IMR-90 (cell line): Measurements from ENCODE around the gene EFNA5. TPM values are rescaled to one million over a fixed set of nuclear protein-coding genes. Genes with fewer than 3 reads are reported as not detected.
A peak's percentile ranks its signal among the peaks of the same experiment; 100 is the strongest.

Experiments
- ATAC-seq: fragments of 200-7000 bp; cut with Tn5 transposase; 2 replicates; pipeline ENCODE4 v1.9.1; 2020; ENCODE audit warnings: low read depth, mild to moderate bottlenecking, moderate library complexity
- BruUV-seq: library from RNA; stranded (reverse); fragments of 400-500 nt; replicated peaks from 2 replicates; lab custom pipeline; 2021; lab: Mats Ljungman, UMichigan
- CTCF ChIA-PET: fragments of 300-600 bp; formaldehyde crosslinking; extraction: SDS; loops from one replicate; lab custom pipeline; 2021; ENCODE audit warnings: antibody characterized with exemption; lab: Yijun Ruan, JAX
- POLR2A ChIA-PET: fragments of 300-600 bp; sonication (Branson Sonifier 250); formaldehyde crosslinking; loops from one replicate; lab custom pipeline; 2022; ENCODE audit warnings: antibody characterized with exemption; ENCODE audit not compliant: unreplicated experiment; lab: Charles Lee
- DNase-seq: peaks from one replicate; pipeline ENCODE4 v3.0.0; 2013
- H2AFZ ChIP-seq: replicated peaks from 2 replicates; pipeline ENCODE3; 2013; ENCODE audit warnings: low read length, mild to moderate bottlenecking; ENCODE audit not compliant: poor library complexity
- H2AK5ac ChIP-seq: 2 replicates; pipeline ENCODE4 v1.6.1; 2013; ENCODE audit warnings: low read depth, low read length, inconsistent platforms
- H2AK9ac ChIP-seq: replicated peaks from 2 replicates; pipeline ENCODE3; 2013; ENCODE audit warnings: mild to moderate bottlenecking, low read depth, low read length, moderate library complexity; ENCODE audit not compliant: poor library complexity
- H2BK120ac ChIP-seq: 2 replicates; pipeline ENCODE4 v1.6.1; 2013; ENCODE audit warnings: low read depth, low read length, inconsistent platforms
- H2BK15ac ChIP-seq: 3 replicates; pipeline ENCODE4 v1.6.1; 2013; ENCODE audit warnings: low read depth, low read length, inconsistent platforms
- H2BK20ac ChIP-seq: 2 replicates; pipeline ENCODE4 v1.6.1; 2013; ENCODE audit warnings: low read depth, mild to moderate bottlenecking, inconsistent platforms, low read length, moderate library complexity
- H2BK5ac ChIP-seq: 2 replicates; pipeline ENCODE4 v1.6.1; 2013; ENCODE audit warnings: mild to moderate bottlenecking, low read depth, low read length, inconsistent platforms; ENCODE audit not compliant: poor library complexity, severe bottlenecking
- H3K14ac ChIP-seq: replicated peaks from 2 replicates; pipeline ENCODE4 v1.6.1; 2013; ENCODE audit warnings: low read depth, low read length, inconsistent platforms
- H3K18ac ChIP-seq: 2 replicates; pipeline ENCODE4 v1.6.1; 2013; ENCODE audit warnings: low read depth, low read length, control low read depth
- H3K23ac ChIP-seq: 2 replicates; pipeline ENCODE4 v1.6.1; 2013; ENCODE audit warnings: low read depth, low read length, inconsistent platforms
- H3K27ac ChIP-seq: 2 replicates; pipeline ENCODE4 v1.5.1; 2013; ENCODE audit warnings: mild to moderate bottlenecking, control low read depth, low read length; ENCODE audit not compliant: insufficient read depth
- H3K27me3 ChIP-seq: 2 replicates; pipeline ENCODE4 v1.6.1; 2013; ENCODE audit warnings: low read length; ENCODE audit not compliant: control insufficient read depth, insufficient read depth
- H3K36me3 ChIP-seq: 2 replicates; pipeline ENCODE4 v1.6.1; 2013; ENCODE audit warnings: low read length, mixed read lengths; ENCODE audit not compliant: control insufficient read depth, insufficient read depth
- H3K4ac ChIP-seq: 2 replicates; pipeline ENCODE4 v1.6.1; 2013; ENCODE audit warnings: low read depth, low read length, inconsistent platforms
- H3K4me1 ChIP-seq: 2 replicates; pipeline ENCODE4 v1.6.1; 2013; ENCODE audit warnings: low read length, mixed read lengths; ENCODE audit not compliant: control insufficient read depth, insufficient read depth
- H3K4me2 ChIP-seq: 2 replicates; pipeline ENCODE4 v1.6.1; 2013; ENCODE audit warnings: low read depth, mild to moderate bottlenecking, control low read depth, low read length, moderate library complexity
- H3K4me3 ChIP-seq: 2 replicates; pipeline ENCODE4 v1.5.1; 2013; ENCODE audit warnings: low read depth, mild to moderate bottlenecking, control low read depth, low read length, moderate library complexity; ENCODE audit not compliant: insufficient read depth
- H3K56ac ChIP-seq: 2 replicates; pipeline ENCODE4 v1.6.1; 2013; ENCODE audit warnings: low read length, inconsistent platforms; ENCODE audit not compliant: insufficient read depth; ENCODE audit errors: extremely low read depth
- H3K79me1 ChIP-seq, 2 experiments: 2 replicates each; pipeline ENCODE4 v1.6.1; 2013; ENCODE audit warnings: low read length in 2 of 2, inconsistent platforms in 1 of 2, low read depth in 1 of 2
- H3K9ac ChIP-seq: 2 replicates; pipeline ENCODE4 v1.6.1; 2013; ENCODE audit warnings: low read depth, low read length, control low read depth
- H3K9me1 ChIP-seq: 2 replicates; pipeline ENCODE4 v1.6.1; 2013; ENCODE audit warnings: low read length, inconsistent platforms; ENCODE audit not compliant: insufficient read depth
- H3K9me3 ChIP-seq: 2 replicates; pipeline ENCODE4 v1.6.1; 2013; ENCODE audit warnings: low read length; ENCODE audit not compliant: control insufficient read depth, insufficient read depth
- H4K20me1 ChIP-seq: 2 replicates; pipeline ENCODE4 v1.6.1; 2013; ENCODE audit warnings: low read length, inconsistent platforms; ENCODE audit not compliant: insufficient read depth
- H4K5ac ChIP-seq: 2 replicates; pipeline ENCODE4 v1.6.1; 2013; ENCODE audit warnings: mild to moderate bottlenecking, low read depth, low read length, control low read depth
- H4K8ac ChIP-seq, 2 experiments: 2 replicates each; pipeline ENCODE4 v1.6.1; 2013; ENCODE audit warnings: low read depth in 2 of 2, low read length in 2 of 2, control low read depth in 1 of 2, inconsistent platforms in 1 of 2
- H4K91ac ChIP-seq: 2 replicates; pipeline ENCODE4 v1.6.1; 2013; ENCODE audit warnings: low read depth, low read length, inconsistent platforms; ENCODE audit not compliant: insufficient read depth
- BHLHE40 ChIP-seq: fragments of 150-350 bp; IDR thresholded peaks from 2 replicates; pipeline ENCODE4 v1.6.1; 2016; ENCODE audit warnings: mild to moderate bottlenecking, low read depth, low read length
- CEBPB ChIP-seq: IDR thresholded peaks from 2 replicates; pipeline ENCODE4 v1.6.1; 2012; ENCODE audit warnings: low read depth, low read length, improper control_type of control experiment
- FOS ChIP-seq: fragments of 150-350 bp; IDR thresholded peaks from 2 replicates; pipeline ENCODE4 v1.6.1; 2016; ENCODE audit warnings: low read depth, low read length
- MAZ ChIP-seq: IDR thresholded peaks from 2 replicates; pipeline ENCODE4 v1.6.1; 2012; ENCODE audit warnings: low read depth, mild to moderate bottlenecking, low read length, improper control_type of control experiment, moderate library complexity, borderline replicate concordance
- MXI1 ChIP-seq: IDR thresholded peaks from 2 replicates; pipeline ENCODE4 v1.6.1; 2012; ENCODE audit warnings: low read depth, mild to moderate bottlenecking, low read length, moderate library complexity, borderline replicate concordance
- NFE2L2 ChIP-seq: fragments of 150-350 bp; IDR thresholded peaks from 2 replicates; pipeline ENCODE4 v1.6.1; 2016; ENCODE audit warnings: low read depth, mild to moderate bottlenecking, low read length
- POLR2A ChIP-seq: IDR thresholded peaks from 2 replicates; pipeline ENCODE4 v1.6.1; 2012; ENCODE audit warnings: mild to moderate bottlenecking, low read depth, low read length
- RAD21 ChIP-seq: IDR thresholded peaks from 2 replicates; pipeline ENCODE4 v1.6.1; 2012; ENCODE audit warnings: low read length, improper control_type of control experiment
- RCOR1 ChIP-seq: IDR thresholded peaks from 2 replicates; pipeline ENCODE4 v1.6.1; 2012; ENCODE audit warnings: mild to moderate bottlenecking, low read length, improper control_type of control experiment; ENCODE audit not compliant: insufficient replicate concordance
- SMC3 ChIP-seq: fragments of 150-350 bp; IDR thresholded peaks from 2 replicates; pipeline ENCODE4 v1.6.1; 2016; ENCODE audit warnings: low read depth, mild to moderate bottlenecking, antibody characterized with exemption, low read length, moderate library complexity
- WGBS, 2 experiments: methylation state at CpG; one replicate each; pipeline versions ENCODE4 v1.1.5 to v1.1.7; 2013; ENCODE audit warnings: missing lambda C conversion rate in 2 of 2; ENCODE audit not compliant: insufficient read length in 1 of 2; ENCODE audit errors: extremely low coverage in 2 of 2; 5-methylcytosine and 5-hydroxymethylcytosine counted together
- dilution Hi-C: fragments of 300-500 bp; cut with HindIII; formaldehyde crosslinking; loops from one replicate; pipeline ENCODE4 v1.14.3; 2018; ENCODE audit warnings: low sequenced_read_pairs; ENCODE audit not compliant: unreplicated experiment
- in situ Hi-C: fragments of 300-500 bp; cut with MboI; formaldehyde crosslinking; loops from 3 replicates; pipeline ENCODE4 v1.14.3; 2019; ENCODE audit warnings: low sequenced_read_pairs, inconsistent platforms, mixed read lengths
- intact Hi-C: fragments of 100-400 bp; cut with micrococcal nuclease; formaldehyde crosslinking; loops from 2 replicates; pipeline ENCODE4 v1.10.0; 2022
- polyA plus RNA-seq, 3 experiments: library from polyadenylated mRNA; depleted of rRNA; stranded (reverse); fragments of >200 nt; gene quantifications; 2 replicates each; pipeline ENCODE4 v1.2.3, GENCODE V29; 2012; ENCODE audit warnings: low replicate concordance in 1 of 3
- total RNA-seq: library from RNA; depleted of rRNA; stranded (reverse); fragments of >200 nt; gene quantifications from 2 replicates; pipeline ENCODE4 v1.2.3, GENCODE V29; 2012
- TF ChIP-seq, protein P1 (sequence below): conservative IDR thresholded peaks from 2 replicates; pipeline ENCODE4 v1.5.1; 2012; ENCODE audit warnings: mild to moderate bottlenecking, low read depth, low read length, improper control_type of control experiment

EFNA5 gene
- total and polyA plus RNA-seq, 2 of the 4 experiments (the other 2 are of a cell fraction): 1.5 to 1.6 TPM

GRCh38 chr5:107673368-107674136 is 2.8 kb upstream of the EFNA5 start:
- Histone ChIP-seq H2BK15ac (no peak overlapping the region), H4K20me1 (no peaks in the 10 kb centered on the region), H3K4me2 (peak overlapping the region; percentile 89), H2AFZ (peak overlapping the region; percentile 89), H2AK9ac (peak overlapping the region; percentile 38), H3K18ac (no peak overlapping the region), H3K27ac (no peak overlapping the region), H4K5ac (no peak overlapping the region), H3K9me1 (no peaks in the 10 kb centered on the region), H3K14ac (no peak overlapping the region), H2BK20ac (no peak overlapping the region), H3K36me3 (no peaks in the 10 kb centered on the region), H3K23ac (no peak overlapping the region; the same call in 1 of the 2 replicates), H3K4me3 (peak overlapping the region; percentile 52), H2AK5ac (no peak overlapping the region), H3K27me3 (peaks cover 8% of the 10 kb centered on the region; the same call in 1 of the 2 replicates), H4K91ac (no peak overlapping the region), H3K56ac (peak overlapping the region; percentile 12; the same call in 1 of the 2 replicates), H3K9ac (0 out of 2 replicates have a peak overlapping the region, but pooled peaks have one; percentile 13), H3K4me1 (no peaks in the 10 kb centered on the region), H3K4ac (no peak overlapping the region), H3K9me3 (no peaks in the 10 kb centered on the region), H4K8ac (no peak overlapping the region), H3K79me1 (no peaks in the 10 kb centered on the region), H2BK5ac (no peak overlapping the region), H2BK120ac (no peak overlapping the region)
- WGBS, 2 experiments: 0% methylated on average over 4 of the region's 32 CpGs; no CpG with 5 or more reads in 1 of the 2 experiments
- peak; percentile 87 for DNase-seq
- ChIA-PET POLR2A (no interaction called here), CTCF (interaction anchor here (1.0 to 1.1 kb wide), 2 partner anchors 11 to 122 kb away, joined by 3 to 4 read pairs; no protein-coding TSS in a partner anchor)
- in situ Hi-C loops (loop anchor here (10.0 kb wide), 1 partner anchor 1409 kb away; no protein-coding TSS in a partner anchor), dilution Hi-C loops (no loop called here), intact Hi-C loops (loop anchor here (1.0 to 5.0 kb wide), 7 partner anchors 101 to 1556 kb away; no protein-coding TSS in a partner anchor)
- TF ChIP-seq POLR2A (no peak), NFE2L2 (no peak), SMC3 (peak; percentile 90), RCOR1 (no peak), MAZ (peak; percentile 28; the same call in 1 of the 2 replicates), RAD21 (peak; percentile 94), BHLHE40 (no peak), MXI1 (no peak), CEBPB (no peak), FOS (no peak)
- TF ChIP-seq, protein P1, sequence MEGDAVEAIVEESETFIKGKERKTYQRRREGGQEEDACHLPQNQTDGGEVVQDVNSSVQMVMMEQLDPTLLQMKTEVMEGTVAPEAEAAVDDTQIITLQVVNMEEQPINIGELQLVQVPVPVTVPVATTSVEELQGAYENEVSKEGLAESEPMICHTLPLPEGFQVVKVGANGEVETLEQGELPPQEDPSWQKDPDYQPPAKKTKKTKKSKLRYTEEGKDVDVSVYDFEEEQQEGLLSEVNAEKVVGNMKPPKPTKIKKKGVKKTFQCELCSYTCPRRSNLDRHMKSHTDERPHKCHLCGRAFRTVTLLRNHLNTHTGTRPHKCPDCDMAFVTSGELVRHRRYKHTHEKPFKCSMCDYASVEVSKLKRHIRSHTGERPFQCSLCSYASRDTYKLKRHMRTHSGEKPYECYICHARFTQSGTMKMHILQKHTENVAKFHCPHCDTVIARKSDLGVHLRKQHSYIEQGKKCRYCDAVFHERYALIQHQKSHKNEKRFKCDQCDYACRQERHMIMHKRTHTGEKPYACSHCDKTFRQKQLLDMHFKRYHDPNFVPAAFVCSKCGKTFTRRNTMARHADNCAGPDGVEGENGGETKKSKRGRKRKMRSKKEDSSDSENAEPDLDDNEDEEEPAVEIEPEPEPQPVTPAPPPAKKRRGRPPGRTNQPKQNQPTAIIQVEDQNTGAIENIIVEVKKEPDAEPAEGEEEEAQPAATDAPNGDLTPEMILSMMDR: peak; percentile 96
- ATAC-seq: peak; percentile 62
- BruUV-seq: no TSS peak
